Measurements from ENCODE around the gene MS4A4E. TPM values are rescaled to one million over a fixed set of nuclear protein-coding genes. Genes with fewer than 3 reads are reported as not detected.
"Not testable (repeated sequence)": the region's sequence is repeated elsewhere in the genome, so short reads cannot be mapped to it uniquely, and the experiment has no call there.

MS4A4E gene
- total RNA-seq, 4 donors from 2014 or later, result 0.56 to 0.73 TPM; not detected in 2

GRCh38 chr11:60208951-60209350 is 34.0 kb downstream of the MS4A4E start:
- H3K4me1 ChIP-seq, result no peaks in the 10 kb centered on the region
- no peak overlapping the region for H3K4me3 ChIP-seq (replicated peaks in 1 of 3)
- no peak for TF ChIP-seq POLR2A (IDR thresholded peaks at IDR 0.05)
- no peak for TF ChIP-seq CTCF (IDR thresholded peaks at IDR 0.05)
- no peak for DNase-seq
- 33 to 38% methylated on average over 1 of the region's 1 CpG for WGBS, 2 donors
- no peaks in the 10 kb centered on the region for H3K9me3 ChIP-seq
- H3K36me3 ChIP-seq, result no peaks in the 10 kb centered on the region
- H3K27ac ChIP-seq, result no peak overlapping the region
- intact Hi-C loops (cut with DNase I), result no loop called here
- no peaks in the 10 kb centered on the region for H3K27me3 ChIP-seq

- Histone ChIP-seq H3K36me3 (no peaks in the 10 kb centered on the region), H3K4me3 (replicated peaks in 1 of 3) (no peak overlapping the region), H3K9me3 (no peaks in the 10 kb centered on the region), H3K27ac (no peak overlapping the region), H3K4me1 (no peaks in the 10 kb centered on the region), H3K27me3 (no peaks in the 10 kb centered on the region)
- TF ChIP-seq POLR2A (IDR thresholded peaks at IDR 0.05) (no peak), CTCF (IDR thresholded peaks at IDR 0.05) (no peak)
- no peak for DNase-seq
- 80 to 83% methylated on average over 4 of the region's 4 CpGs for WGBS, 2 donors
- intact Hi-C loops (cut with DNase I), result no loop called here
Observed at GRCh38 chr11:60208146-60208895, 34.6 kb downstream of the MS4A4E start.

GRCh38 chr11:60206616-60207015 is 36.3 kb downstream of the MS4A4E start:
- no peak for DNase-seq
- no peaks in the 10 kb centered on the region for H3K9me3 ChIP-seq
- no peaks in the 10 kb centered on the region for H3K27me3 ChIP-seq
- H3K36me3 ChIP-seq, result no peaks in the 10 kb centered on the region
- intact Hi-C loops (cut with DNase I), result no loop called here
- no peak overlapping the region for H3K4me3 ChIP-seq (replicated peaks in 1 of 3)
- no peaks in the 10 kb centered on the region for H3K4me1 ChIP-seq
- H3K27ac ChIP-seq, result no peak overlapping the region
- 87 to 100% methylated on average over 1 of the region's 1 CpG for WGBS, 2 donors
- TF ChIP-seq CTCF (IDR thresholded peaks at IDR 0.05) (no peak), POLR2A (IDR thresholded peaks at IDR 0.05) (no peak)

GRCh38 chr11:60204922-60205321 is 38.0 kb downstream of the MS4A4E start:
- TF ChIP-seq POLR2A (IDR thresholded peaks at IDR 0.05), result no peak
- TF ChIP-seq CTCF (IDR thresholded peaks at IDR 0.05), result no peak
- intact Hi-C loops (cut with DNase I), result no loop called here

GRCh38 chr11:60201334-60201733 is 41.6 kb downstream of the MS4A4E start:
- not testable (repeated sequence) for DNase-seq

More at GRCh38 chr11:60204922-60205321, 38.0 kb downstream of the MS4A4E start:
- H3K27ac ChIP-seq, result no peak overlapping the region
- H3K36me3 ChIP-seq, result no peaks in the 10 kb centered on the region
- WGBS, 2 donors, result 89 to 90% methylated on average over 4 of the region's 4 CpGs
- DNase-seq, result no peak
- H3K4me3 ChIP-seq (replicated peaks in 1 of 3), result no peak overlapping the region
- no peaks in the 10 kb centered on the region for H3K9me3 ChIP-seq
- H3K4me1 ChIP-seq, result no peaks in the 10 kb centered on the region
- no peaks in the 10 kb centered on the region for H3K27me3 ChIP-seq

More at GRCh38 chr11:60201334-60201733, 41.6 kb downstream of the MS4A4E start:
- H3K27me3 ChIP-seq; H3K36me3 ChIP-seq; H3K27ac ChIP-seq; intact Hi-C loops (cut with DNase I); H3K4me1 ChIP-seq; H3K4me3 ChIP-seq (replicated peaks in 1 of 3); H3K9me3 ChIP-seq: not testable (repeated sequence)
- WGBS, 2 donors, result 83 to 97% methylated on average over 4 to 8 of the region's 26 CpGs
